CD14-positive monocyte (primary cell): ENCODE measurements around the gene FAM241B. TPM values are rescaled to one million over a fixed set of nuclear protein-coding genes. Genes with fewer than 3 reads are reported as not detected.

Experiments used
- DNase-seq, 3 donors: peaks; one replicate each; pipeline ENCODE4 v3.0.0-alpha.2; 2011 to 2022
- H2AFZ ChIP-seq: 2 replicates; pipeline ENCODE4 v1.6.0; 2012; ENCODE audit warnings: mild to moderate bottlenecking, low read depth, low read length, inconsistent platforms; ENCODE audit not compliant: insufficient read depth, poor library complexity, severe bottlenecking
- H3K27ac ChIP-seq, 2 donors: 1 replicate in 1 of 2; 2 replicates in 1 of 2; pipeline ENCODE4 v1.5.1; 2012 to 2013; ENCODE audit warnings: low read length in 2 of 2, control low read depth in 1 of 2, inconsistent platforms in 1 of 2, low read depth in 1 of 2, mild to moderate bottlenecking in 1 of 2
- H3K27me3 ChIP-seq, 2 donors: one replicate each; pipeline versions ENCODE4 v1.6.0 to v1.6.1; 2011 to 2013; ENCODE audit warnings: low read length in 2 of 2; ENCODE audit not compliant: control insufficient read depth in 2 of 2, insufficient read depth in 2 of 2
- H3K36me3 ChIP-seq, 2 donors: replicated peaks in 1 of 2; 1 replicate in 1 of 2; 2 replicates in 1 of 2; pipeline versions ENCODE4 v1.5.1 to v1.6.1; 2012 to 2013; ENCODE audit warnings: low read length in 2 of 2, control low read depth in 1 of 2, inconsistent platforms in 1 of 2, mild to moderate bottlenecking in 1 of 2; ENCODE audit not compliant: insufficient read depth in 2 of 2, control insufficient read depth in 1 of 2
- H3K4me1 ChIP-seq, 2 donors: 1 replicate in 1 of 2; 2 replicates in 1 of 2; pipeline versions ENCODE4 v1.5.1 to v1.6.1; 2012 to 2013; ENCODE audit warnings: low read length in 2 of 2, control low read depth in 1 of 2, inconsistent platforms in 1 of 2, mild to moderate bottlenecking in 1 of 2, moderate library complexity in 1 of 2; ENCODE audit not compliant: insufficient read depth in 2 of 2, control insufficient read depth in 1 of 2
- H3K4me2 ChIP-seq: replicated peaks from 2 replicates; pipeline ENCODE3; 2012; ENCODE audit warnings: low read length, moderate library complexity, mild to moderate bottlenecking; ENCODE audit not compliant: poor library complexity, severe bottlenecking; ENCODE audit errors: extremely low read depth
- H3K4me3 ChIP-seq, 3 experiments: fragments of 200-600 bp in 1 of 3; sonication (generic) in 1 of 3; replicated peaks in 1 of 3; 1 replicate in 2 of 3; 2 replicates in 1 of 3; pipeline ENCODE4 v1.5.1; 2011 to 2013; ENCODE audit warnings: low read length in 3 of 3, mild to moderate bottlenecking in 3 of 3, control low read depth in 2 of 3, low read depth in 2 of 3, inconsistent platforms in 1 of 3, moderate library complexity in 1 of 3
- H3K79me2 ChIP-seq: 2 replicates; pipeline ENCODE4 v1.6.0; 2012; ENCODE audit warnings: mild to moderate bottlenecking, control low read depth, inconsistent platforms, low read length, moderate library complexity; ENCODE audit not compliant: insufficient read depth
- H3K9ac ChIP-seq: 2 replicates; pipeline ENCODE4 v1.6.0; 2017; ENCODE audit warnings: low read length, mild to moderate bottlenecking; ENCODE audit not compliant: insufficient read depth, poor library complexity, severe bottlenecking
- H3K9me3 ChIP-seq, 2 donors: replicated peaks in 1 of 2; 1 replicate in 1 of 2; 2 replicates in 1 of 2; pipeline versions ENCODE4 v1.5.1 to v1.6.1; 2012 to 2013; ENCODE audit warnings: low read length in 2 of 2, control low read depth in 1 of 2; ENCODE audit not compliant: control insufficient read depth in 1 of 2, insufficient read depth in 1 of 2
- H4K20me1 ChIP-seq: 2 replicates; pipeline ENCODE4 v1.6.0; 2012; ENCODE audit warnings: mild to moderate bottlenecking, low read length, control low read depth, moderate library complexity; ENCODE audit not compliant: insufficient read depth
- H3K27ac Mint-ChIP-seq, 7 donors: one replicate each; pipeline ENCODE4 v1.8.0; 2020; ENCODE audit warnings: mild to moderate bottlenecking in 7 of 7, mixed read lengths in 7 of 7, moderate library complexity in 6 of 7, inconsistent platforms in 2 of 7
- H3K27me3 Mint-ChIP-seq, 3 donors: one replicate each; pipeline ENCODE4 v1.8.0; 2021 to 2022; ENCODE audit warnings: low read depth in 3 of 3, mild to moderate bottlenecking in 3 of 3, mixed read lengths in 3 of 3, moderate library complexity in 3 of 3, inconsistent platforms in 1 of 3
- H3K36me3 Mint-ChIP-seq, 2 donors: one replicate each; pipeline ENCODE4 v1.8.0; 2020; ENCODE audit warnings: mixed read lengths in 2 of 2, inconsistent platforms in 1 of 2, mild to moderate bottlenecking in 1 of 2
- H3K4me1 Mint-ChIP-seq: one replicate; pipeline ENCODE4 v1.8.0; 2020; ENCODE audit warnings: mild to moderate bottlenecking, mixed read lengths
- H3K4me3 Mint-ChIP-seq, 2 donors: one replicate each; pipeline ENCODE4 v1.8.0; 2020; ENCODE audit warnings: mild to moderate bottlenecking in 2 of 2, mixed read lengths in 2 of 2, moderate library complexity in 1 of 2
- H3K9me3 Mint-ChIP-seq, 7 donors: one replicate each; pipeline ENCODE4 v1.8.0; 2020 to 2022; ENCODE audit warnings: mixed read lengths in 7 of 7, mild to moderate bottlenecking in 6 of 7, moderate library complexity in 6 of 7, inconsistent platforms in 2 of 7
- WGBS: methylation state at CpG from one replicate; pipeline ENCODE4 v1.1.5; 2013; ENCODE audit warnings: missing lambda C conversion rate; ENCODE audit not compliant: insufficient coverage; 5-methylcytosine and 5-hydroxymethylcytosine counted together
- intact Hi-C, 2 donors: fragments of 100-400 bp; cut with micrococcal nuclease; formaldehyde crosslinking; loops; one replicate each; pipeline versions ENCODE4 v1.15.0 to v1.15.1; 2023
- polyA plus RNA-seq, 3 donors: library from polyadenylated mRNA; depleted of rRNA in 1 of 3; unstranded in 2 of 3; stranded (reverse) in 1 of 3; fragments of 300-500 nt in 2 of 3; fragments of >200 nt in 1 of 3; fragmentation: Illumina TruSeq in 2 of 3; gene quantifications; 1 replicate in 2 of 3; 2 replicates in 1 of 3; pipeline ENCODE4 v1.2.3, GENCODE V29; 2012 to 2021
- TF ChIP-seq, protein P1 (sequence below): fragments of 200-600 bp; IDR thresholded peaks from one replicate; pipeline ENCODE4 v1.8.0; 2022; ENCODE audit warnings: antibody characterized with exemption, mild to moderate bottlenecking

The FAM241B gene
- polyA plus RNA-seq, 3 donors = not detected

DNA sequence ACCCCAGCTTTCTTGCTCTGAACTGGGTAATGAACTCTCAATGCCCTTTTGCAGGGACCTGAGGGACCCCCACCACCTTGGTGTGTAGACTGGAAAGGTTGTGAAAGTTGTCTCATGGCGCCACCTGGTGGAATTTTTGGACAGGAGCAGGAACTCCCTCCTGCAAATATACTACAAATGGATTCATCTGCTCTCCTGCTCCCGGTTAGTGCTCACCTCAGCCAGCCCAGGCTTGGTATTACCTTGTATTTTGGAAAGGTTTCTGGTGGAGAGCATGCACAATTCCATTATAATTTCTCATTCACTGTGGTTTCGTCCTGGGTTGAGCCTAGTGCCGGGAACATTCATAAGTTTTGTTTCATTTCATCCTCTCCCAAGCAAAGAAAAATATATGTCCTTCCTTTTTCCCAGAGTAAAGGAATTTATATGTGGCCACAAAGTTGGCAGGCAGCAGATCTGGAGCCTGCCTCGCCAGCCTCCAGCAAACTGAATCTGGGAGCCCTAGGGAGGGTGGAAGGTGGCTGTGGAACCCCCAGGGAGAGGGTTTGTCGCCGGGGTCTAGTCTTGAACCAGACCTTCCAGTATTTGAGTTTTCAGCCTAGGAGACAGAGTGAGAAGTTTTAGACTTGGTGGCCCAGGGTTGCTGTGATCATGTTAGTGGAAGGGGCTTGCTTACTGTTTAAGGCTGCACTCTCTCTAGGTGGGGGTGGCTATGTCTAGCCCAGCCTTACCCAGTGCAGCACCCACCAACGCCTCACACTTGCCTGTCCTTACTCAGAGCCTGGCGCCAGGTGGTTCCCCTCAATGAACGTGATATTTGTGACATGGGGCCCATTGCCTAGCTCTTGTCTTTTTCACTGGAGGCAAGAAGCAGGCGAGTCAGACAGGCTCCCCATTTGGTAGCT, 9.5 kb downstream of the FAM241B start:
- peaks cover 5% of the 10 kb centered on the region for H3K4me1 Mint-ChIP-seq
- no peak overlapping the region for H3K4me2 ChIP-seq
- no peaks in the 10 kb centered on the region for H3K27me3 ChIP-seq
- H3K4me3 ChIP-seq = no peak overlapping the region
- peak overlapping the region in 1 of 7 donors; percentile 64 for H3K27ac Mint-ChIP-seq
- WGBS = 73% methylated on average over 7 of the region's 11 CpGs
- H3K27me3 Mint-ChIP-seq = peaks cover 4 to 9% (median 7%) of the 10 kb centered on the region in 3 donors
- no peaks in the 10 kb centered on the region for H3K79me2 ChIP-seq
- H3K27ac ChIP-seq = no peak overlapping the region
- TF ChIP-seq, protein P1, sequence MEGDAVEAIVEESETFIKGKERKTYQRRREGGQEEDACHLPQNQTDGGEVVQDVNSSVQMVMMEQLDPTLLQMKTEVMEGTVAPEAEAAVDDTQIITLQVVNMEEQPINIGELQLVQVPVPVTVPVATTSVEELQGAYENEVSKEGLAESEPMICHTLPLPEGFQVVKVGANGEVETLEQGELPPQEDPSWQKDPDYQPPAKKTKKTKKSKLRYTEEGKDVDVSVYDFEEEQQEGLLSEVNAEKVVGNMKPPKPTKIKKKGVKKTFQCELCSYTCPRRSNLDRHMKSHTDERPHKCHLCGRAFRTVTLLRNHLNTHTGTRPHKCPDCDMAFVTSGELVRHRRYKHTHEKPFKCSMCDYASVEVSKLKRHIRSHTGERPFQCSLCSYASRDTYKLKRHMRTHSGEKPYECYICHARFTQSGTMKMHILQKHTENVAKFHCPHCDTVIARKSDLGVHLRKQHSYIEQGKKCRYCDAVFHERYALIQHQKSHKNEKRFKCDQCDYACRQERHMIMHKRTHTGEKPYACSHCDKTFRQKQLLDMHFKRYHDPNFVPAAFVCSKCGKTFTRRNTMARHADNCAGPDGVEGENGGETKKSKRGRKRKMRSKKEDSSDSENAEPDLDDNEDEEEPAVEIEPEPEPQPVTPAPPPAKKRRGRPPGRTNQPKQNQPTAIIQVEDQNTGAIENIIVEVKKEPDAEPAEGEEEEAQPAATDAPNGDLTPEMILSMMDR = peak; percentile 79
- no peak overlapping the region for H3K4me3 Mint-ChIP-seq
- no peaks in the 10 kb centered on the region for H3K9me3 ChIP-seq
- no peaks in the 10 kb centered on the region for H3K36me3 Mint-ChIP-seq
- no peaks in the 10 kb centered on the region for H4K20me1 ChIP-seq
- H3K9me3 Mint-ChIP-seq = no peaks in the 10 kb centered on the region
- no peaks in the 10 kb centered on the region for H3K4me1 ChIP-seq
- H2AFZ ChIP-seq = no peak overlapping the region
- no peak overlapping the region for H3K9ac ChIP-seq
- no peaks in the 10 kb centered on the region for H3K36me3 ChIP-seq
- DNase-seq = peak; percentile 15 to 52 (median 21)
- intact Hi-C loops = loop anchor here (5.0 kb wide), 1 partner anchor 122 kb away; no protein-coding TSS in a partner anchor

GRCh38 chr10:69640196-69640980, 10.3 kb downstream of the FAM241B start:
- 24% methylated on average over 4 of the region's 9 CpGs for WGBS
- intact Hi-C loops = no loop called here

More at GRCh38 chr10:69640196-69640980, 10.3 kb downstream of the FAM241B start:
- Mint-ChIP-seq H3K27me3 (peaks cover 4 to 6% (median 6%) of the 10 kb centered on the region in 3 donors), H3K27ac (no peak overlapping the region), H3K4me1 (peaks cover 5% of the 10 kb centered on the region), H3K36me3 (no peaks in the 10 kb centered on the region), H3K4me3 (no peak overlapping the region), H3K9me3 (no peaks in the 10 kb centered on the region)
- Histone ChIP-seq H3K9ac (no peak overlapping the region), H3K79me2 (no peaks in the 10 kb centered on the region), H4K20me1 (no peaks in the 10 kb centered on the region), H2AFZ (no peak overlapping the region), H3K36me3 (no peaks in the 10 kb centered on the region), H3K27me3 (no peaks in the 10 kb centered on the region), H3K4me1 (no peaks in the 10 kb centered on the region), H3K9me3 (no peaks in the 10 kb centered on the region), H3K4me3 (no peak overlapping the region), H3K27ac (no peak overlapping the region), H3K4me2 (no peak overlapping the region)
- DNase-seq = no peak
- TF ChIP-seq, protein P1 = no peak
